ENCODE data around the gene PAPPA2.

Gene PAPPA2

GRCh38 chr1:176831150-176831549 lies 368.2 kb downstream of the PAPPA2 start:
- no peak for TF ChIP-seq CTCF (conservative IDR thresholded peaks at IDR 0.05; ENCODE audit: low read depth, low read length)
- H3K4me3 ChIP-seq (ENCODE audit: low read length) = no peak overlapping the region
- no peak for DNase-seq (ENCODE audit: low read depth)

GRCh38 chr1:176837708-176838107 lies 374.7 kb downstream of the PAPPA2 start:
- no peak for DNase-seq (ENCODE audit: low read depth)
- TF ChIP-seq CTCF (conservative IDR thresholded peaks at IDR 0.05; ENCODE audit: low read depth, low read length) = no peak

GRCh38 chr1:176838276-176838995 lies 375.5 kb downstream of the PAPPA2 start:
- H3K4me3 ChIP-seq (ENCODE audit: low read length) = no peak overlapping the region
- no peak for DNase-seq (ENCODE audit: low read depth)
- no peak for TF ChIP-seq CTCF (conservative IDR thresholded peaks at IDR 0.05; ENCODE audit: low read depth, low read length)

More at GRCh38 chr1:176837708-176838107, 374.7 kb downstream of the PAPPA2 start:
- H3K4me3 ChIP-seq (ENCODE audit: low read length) = no peak overlapping the region

GRCh38 chr1:176839216-176839615 lies 376.2 kb downstream of the PAPPA2 start:
- TF ChIP-seq CTCF (conservative IDR thresholded peaks at IDR 0.05; ENCODE audit: low read depth, low read length) = no peak

GRCh38 chr1:176841238-176841637 lies 378.3 kb downstream of the PAPPA2 start:
- no peak for DNase-seq (ENCODE audit: low read depth)
- H3K4me3 ChIP-seq (ENCODE audit: low read length) = no peak overlapping the region
- TF ChIP-seq CTCF (conservative IDR thresholded peaks at IDR 0.05; ENCODE audit: low read depth, low read length) = no peak

More at GRCh38 chr1:176839216-176839615, 376.2 kb downstream of the PAPPA2 start:
- no peak for DNase-seq (ENCODE audit: low read depth)
- H3K4me3 ChIP-seq (ENCODE audit: low read length) = no peak overlapping the region

- no peak overlapping the region for H3K4me3 ChIP-seq (ENCODE audit: low read length)
- TF ChIP-seq CTCF (conservative IDR thresholded peaks at IDR 0.05; ENCODE audit: low read depth, low read length) = peak; percentile 52
- DNase-seq (ENCODE audit: low read depth) = peak; percentile 15
Observed at GRCh38 chr1:176843352-176844297, 380.6 kb downstream of the PAPPA2 start.

All from retinal pigment epithelial cell (primary cell).